HG03095 (cell line): ENCODE results near the gene ADAMTS15.

Experiments
- ATAC-seq: cut with Tn5 transposase; IDR thresholded peaks from one replicate; pipeline ENCODE4 v1.9.1; 2021; ENCODE audit warnings: moderate library complexity; ENCODE audit not compliant: unreplicated experiment

Gene ADAMTS15, protein sequence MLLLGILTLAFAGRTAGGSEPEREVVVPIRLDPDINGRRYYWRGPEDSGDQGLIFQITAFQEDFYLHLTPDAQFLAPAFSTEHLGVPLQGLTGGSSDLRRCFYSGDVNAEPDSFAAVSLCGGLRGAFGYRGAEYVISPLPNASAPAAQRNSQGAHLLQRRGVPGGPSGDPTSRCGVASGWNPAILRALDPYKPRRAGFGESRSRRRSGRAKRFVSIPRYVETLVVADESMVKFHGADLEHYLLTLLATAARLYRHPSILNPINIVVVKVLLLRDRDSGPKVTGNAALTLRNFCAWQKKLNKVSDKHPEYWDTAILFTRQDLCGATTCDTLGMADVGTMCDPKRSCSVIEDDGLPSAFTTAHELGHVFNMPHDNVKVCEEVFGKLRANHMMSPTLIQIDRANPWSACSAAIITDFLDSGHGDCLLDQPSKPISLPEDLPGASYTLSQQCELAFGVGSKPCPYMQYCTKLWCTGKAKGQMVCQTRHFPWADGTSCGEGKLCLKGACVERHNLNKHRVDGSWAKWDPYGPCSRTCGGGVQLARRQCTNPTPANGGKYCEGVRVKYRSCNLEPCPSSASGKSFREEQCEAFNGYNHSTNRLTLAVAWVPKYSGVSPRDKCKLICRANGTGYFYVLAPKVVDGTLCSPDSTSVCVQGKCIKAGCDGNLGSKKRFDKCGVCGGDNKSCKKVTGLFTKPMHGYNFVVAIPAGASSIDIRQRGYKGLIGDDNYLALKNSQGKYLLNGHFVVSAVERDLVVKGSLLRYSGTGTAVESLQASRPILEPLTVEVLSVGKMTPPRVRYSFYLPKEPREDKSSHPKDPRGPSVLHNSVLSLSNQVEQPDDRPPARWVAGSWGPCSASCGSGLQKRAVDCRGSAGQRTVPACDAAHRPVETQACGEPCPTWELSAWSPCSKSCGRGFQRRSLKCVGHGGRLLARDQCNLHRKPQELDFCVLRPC

GRCh38 chr11:130448416-130449309 lies at the start of gene ADAMTS15:
Gene ADAMTS15, plus strand, starts transcription at chr11:130448645. Its CDS starts 329 bp downstream, at chr11:130448974.
- ATAC-seq, result no peak

DNA sequence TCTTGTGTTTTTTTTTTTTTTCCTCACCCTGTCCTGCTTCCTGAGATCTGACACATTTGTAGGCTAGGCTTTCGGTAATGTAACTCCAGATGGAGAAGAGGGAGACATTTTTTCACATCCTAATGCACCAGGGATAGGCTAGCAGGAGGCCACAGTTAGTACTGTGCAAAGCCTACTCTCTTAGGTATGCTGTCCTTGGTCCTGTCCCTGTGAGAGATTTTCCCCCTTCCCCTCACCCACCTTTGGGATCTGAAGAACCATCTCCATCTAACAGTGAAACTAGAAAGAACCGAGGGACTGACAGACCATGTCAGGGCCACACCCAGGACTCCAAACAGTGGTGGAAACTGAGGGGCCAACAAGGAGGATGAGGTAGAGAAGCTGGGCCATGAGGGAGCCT lies 49.2 kb upstream of the ADAMTS15 start:
- no peak for ATAC-seq

DNA sequence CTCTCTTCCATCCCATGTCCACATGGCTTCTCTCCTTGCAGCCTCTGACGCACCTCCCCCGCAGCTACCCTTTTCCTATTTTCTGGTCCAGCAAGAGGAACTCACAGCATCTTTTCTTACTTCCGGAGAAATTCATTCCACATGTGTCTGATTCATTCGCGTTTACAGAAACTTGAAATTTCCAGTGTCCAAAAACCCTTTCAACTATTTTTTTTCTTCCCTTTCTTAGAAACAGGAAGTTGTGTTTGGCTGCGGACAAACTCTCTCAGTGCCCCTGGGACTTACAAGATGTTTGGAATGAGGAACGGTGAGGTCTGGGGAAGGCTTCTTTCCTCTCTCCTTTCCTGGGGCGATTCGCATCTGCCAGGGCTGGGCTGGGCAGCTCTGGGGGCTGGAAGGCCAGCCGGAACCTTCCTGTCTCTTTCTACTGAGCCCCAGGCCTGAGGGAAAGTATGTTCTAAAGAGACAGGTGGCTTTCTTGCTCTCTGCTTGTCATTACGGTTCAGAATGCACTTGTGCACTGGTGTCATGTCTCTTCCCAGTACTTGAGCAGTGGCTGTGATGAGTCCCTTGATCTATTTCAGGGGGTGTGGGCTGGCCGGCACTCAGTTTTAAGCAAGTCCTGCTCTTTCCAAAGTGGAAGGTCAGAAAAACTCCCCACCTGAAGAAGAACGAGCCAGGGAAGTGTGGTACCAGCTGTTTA lies 47.5 kb upstream of the ADAMTS15 start:
- no peak for ATAC-seq

DNA sequence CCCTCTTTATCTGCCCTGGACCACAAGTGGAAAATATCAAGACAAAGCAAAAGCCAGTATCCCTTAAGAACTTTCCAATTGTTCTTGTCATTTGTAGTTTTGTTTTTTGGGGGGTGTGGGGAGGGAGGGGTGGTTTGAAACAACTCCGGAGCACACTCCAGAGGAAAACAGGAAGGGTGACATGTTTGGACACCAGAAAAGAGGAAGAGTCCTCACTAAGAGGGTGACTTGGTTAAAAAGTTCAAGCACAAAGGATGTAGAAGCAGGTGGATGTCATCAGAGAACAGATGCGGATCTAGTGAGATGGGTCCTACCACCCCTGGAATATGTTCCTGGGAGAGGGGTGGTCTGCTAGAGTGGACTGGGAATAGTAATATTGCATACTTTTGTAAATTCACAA lies 45.9 kb upstream of the ADAMTS15 start:
- ATAC-seq, result no peak

- no peak for ATAC-seq
These were observed 45.1 kb upstream of the ADAMTS15 start for GRCh38 chr11:130403271-130403804.

- no peak for ATAC-seq
These were observed 44.5 kb upstream of the ADAMTS15 start for GRCh38 chr11:130403967-130404366.

DNA sequence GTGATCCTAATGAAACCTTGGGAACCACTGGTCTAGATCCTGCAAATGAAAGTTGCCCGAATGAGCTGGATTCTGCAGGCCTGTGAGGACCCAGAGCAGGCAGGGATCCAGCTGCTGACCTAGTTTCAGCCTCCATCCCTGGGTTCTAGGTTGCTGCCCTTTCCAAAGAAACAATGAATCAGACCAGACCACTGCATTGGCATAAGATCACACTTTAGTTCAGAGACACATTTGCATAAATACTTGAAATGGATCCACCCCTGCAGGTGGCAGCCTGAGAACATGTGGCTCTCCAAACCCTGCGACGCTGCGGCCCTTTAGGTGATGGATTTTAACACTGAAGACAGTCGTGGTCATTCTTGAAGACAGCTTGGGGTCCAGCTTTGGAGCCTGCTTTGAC lies 43.7 kb upstream of the ADAMTS15 start:
- ATAC-seq, result no peak

DNA sequence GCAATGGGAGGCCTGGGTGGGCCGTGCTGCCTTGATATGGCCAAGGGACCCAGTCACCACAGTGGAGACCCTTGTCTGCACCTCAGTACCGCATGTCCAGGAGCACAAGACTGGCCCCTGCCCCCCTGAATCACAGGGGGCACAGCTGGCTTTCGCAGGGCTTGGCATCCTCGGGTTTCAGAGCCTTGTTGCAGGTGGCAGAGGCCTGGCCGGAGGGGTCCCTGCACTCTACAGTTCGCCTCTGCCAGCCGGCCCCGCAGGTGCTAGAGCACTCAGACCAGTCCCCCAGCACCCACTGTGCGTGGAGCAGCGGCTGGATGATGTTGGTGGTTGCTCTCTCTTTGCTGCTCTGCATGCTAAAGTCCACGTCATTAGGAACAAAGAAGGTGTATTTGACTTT lies 43.0 kb upstream of the ADAMTS15 start:
- no peak for ATAC-seq

DNA sequence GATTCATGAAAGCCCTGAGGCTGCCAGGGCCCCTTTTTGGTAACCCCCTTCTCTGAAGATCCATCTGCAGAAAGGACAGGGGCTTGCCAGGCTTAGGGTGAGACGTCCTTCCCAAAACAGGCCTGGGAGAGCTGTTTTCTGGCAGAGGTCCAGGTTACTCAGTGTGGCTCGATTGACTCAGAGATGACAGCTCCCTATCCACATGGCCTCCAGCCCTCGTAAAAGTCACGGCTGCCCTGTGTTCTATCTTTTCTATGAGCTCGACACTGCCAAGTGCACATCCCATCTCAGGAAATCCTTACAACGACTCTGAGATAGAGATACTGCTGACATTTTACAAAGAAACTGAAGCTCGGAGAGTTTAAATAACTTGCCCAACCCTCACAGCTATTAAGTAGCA lies 40.5 kb upstream of the ADAMTS15 start:
- no peak for ATAC-seq

DNA sequence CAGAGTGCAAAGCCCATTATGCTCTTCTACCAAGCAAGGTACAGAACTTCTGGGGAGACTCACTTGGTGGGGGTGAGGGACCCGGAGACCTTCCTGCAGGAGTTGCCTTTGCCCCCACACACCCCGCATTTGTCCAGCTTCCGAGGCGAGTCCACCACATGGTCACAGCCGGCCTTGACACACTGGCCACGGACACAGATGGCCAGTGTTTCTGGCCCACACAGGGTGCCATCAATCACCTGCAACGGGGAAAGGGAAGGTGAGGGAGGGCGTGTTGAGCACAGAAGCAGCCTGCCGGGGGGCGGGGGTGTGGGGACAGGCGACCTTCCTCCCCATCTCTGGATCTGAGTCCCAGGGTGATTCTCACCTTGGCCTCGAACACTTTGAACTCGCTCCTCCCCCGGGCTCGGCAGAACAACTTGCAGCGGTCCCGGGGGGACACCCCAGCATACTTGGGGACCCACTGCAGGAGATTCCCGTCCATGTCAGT lies 40.0 kb upstream of the ADAMTS15 start:
- ATAC-seq, result no peak

- no peak for ATAC-seq
These were observed 39.5 kb upstream of the ADAMTS15 start for GRCh38 chr11:130408901-130409300.

DNA sequence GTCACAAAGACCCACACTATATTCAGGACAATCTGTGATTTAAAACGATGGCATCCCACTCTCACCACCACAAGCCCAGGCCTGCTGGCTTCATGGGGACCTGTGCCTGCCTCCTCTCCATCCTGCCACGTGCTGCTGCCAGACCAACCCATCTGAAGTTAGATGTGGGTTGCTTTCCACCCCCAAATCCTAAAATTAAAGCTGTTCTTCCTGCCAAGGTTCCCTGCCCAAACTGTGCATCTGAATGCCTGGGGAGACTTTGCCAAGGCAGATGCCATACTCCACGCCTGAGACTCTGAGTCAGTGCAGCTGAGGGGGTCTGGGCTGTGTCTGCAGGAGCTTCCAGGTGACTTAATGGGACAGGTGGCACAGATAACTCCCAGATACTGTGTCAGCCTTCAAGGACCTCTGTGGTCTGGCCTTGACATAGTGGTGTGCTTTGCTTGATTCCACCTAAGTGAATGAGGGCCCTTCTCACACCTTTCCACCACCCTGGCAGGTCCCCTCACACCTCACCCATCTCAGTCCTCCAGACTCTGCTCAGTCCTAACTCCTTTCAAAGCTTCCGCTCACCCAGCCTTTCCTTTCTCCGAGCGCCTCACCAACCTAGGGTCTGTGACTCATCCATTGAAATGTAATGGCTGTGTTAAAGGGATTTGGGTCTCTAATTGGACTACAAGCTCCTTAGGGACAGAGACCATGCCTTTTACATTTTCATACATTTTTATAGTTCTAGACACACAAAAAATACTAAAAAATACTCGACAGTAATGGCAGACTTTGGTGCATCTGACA lies 38.7 kb upstream of the ADAMTS15 start:
- no peak for ATAC-seq

- ATAC-seq, result no peak
These were observed 37.2 kb upstream of the ADAMTS15 start for GRCh38 chr11:130411223-130411622.

- ATAC-seq, result no peak
These were observed 34.9 kb upstream of the ADAMTS15 start for GRCh38 chr11:130413405-130414106.

DNA sequence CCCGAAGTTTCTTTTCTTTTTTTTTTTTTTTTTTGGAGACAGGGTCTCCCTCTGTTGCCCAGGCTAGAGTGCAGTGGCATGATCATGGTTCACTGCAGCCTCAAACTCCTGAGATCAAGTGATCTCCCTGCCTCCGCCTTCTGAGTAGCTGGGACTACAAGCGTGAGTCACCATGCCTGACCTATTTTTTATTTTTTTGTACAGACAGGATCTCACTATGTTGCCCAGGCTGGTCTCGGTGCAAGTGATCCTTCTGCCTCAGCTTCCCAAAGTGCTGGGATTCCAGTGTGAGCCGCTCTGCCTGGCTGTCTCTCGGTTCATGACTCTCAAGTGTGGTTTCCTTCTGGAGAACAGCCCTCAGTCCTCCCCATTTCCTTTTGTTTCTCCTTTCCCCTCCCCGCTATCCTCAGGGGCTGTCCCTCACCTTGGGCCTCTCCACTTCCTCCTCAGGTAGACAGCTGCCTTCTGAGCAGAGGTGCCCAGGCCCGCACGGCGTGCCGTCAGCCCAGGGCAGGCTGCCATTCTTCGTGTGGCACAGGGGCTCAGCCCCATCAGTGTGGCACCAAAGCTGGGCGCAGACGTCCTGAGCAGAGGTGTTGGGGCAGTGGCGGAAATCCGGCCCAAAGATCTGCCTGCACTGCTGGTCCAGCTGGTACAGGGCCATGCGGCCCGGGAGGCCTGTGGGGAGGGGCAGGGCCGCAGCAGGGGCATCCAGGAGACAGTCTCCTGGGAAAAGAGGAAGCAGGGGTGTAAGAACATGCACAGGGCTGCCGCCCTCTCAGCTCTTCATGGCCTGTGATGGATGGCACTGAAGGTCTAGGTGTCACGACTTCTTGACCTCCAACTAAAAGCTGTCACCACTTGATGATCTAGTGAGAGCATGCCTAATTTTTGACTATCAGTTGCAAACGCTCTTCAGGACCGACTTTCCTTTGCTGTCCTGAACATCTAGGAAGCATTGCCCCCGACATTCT lies 34.1 kb upstream of the ADAMTS15 start:
- ATAC-seq, result no peak

DNA sequence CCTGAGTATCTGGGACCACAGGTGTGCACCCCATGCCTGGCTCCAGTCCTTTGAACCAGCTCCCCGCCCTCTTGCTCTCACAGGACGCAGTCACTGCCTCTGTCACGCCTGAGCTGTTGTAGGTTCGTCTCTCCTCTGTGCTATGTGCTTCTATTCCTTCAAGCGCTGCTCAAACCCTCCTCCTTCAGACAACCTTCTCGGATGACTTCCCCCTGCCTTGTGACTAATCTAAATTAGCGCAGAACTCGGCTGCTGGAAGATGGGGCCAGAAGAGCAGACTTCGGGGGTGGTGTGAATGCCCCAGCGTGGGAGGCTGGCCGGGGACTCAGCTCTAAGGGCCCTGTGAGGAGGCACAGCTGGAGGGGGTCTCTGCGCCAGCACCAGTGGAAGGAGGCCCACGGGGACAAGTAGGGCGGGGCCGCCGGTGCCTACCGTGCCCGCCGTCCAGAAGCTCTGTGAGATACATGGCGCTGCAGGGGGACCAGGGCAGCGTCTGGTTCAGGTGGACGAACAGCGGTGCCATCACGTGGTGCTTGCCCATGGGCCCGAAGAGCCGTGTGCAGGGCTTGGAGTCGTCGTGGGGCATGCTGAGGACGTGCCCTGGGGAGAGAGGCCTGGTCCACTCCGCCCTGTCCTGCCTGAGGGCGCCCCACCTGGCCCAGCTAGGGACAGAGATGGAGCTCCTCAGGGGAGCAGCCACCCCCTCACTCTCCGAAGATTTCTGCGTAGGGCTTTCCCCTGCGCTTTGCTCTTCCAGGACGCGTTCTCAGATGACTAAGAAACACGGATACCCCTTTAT lies 32.5 kb upstream of the ADAMTS15 start:
- no peak for ATAC-seq

DNA sequence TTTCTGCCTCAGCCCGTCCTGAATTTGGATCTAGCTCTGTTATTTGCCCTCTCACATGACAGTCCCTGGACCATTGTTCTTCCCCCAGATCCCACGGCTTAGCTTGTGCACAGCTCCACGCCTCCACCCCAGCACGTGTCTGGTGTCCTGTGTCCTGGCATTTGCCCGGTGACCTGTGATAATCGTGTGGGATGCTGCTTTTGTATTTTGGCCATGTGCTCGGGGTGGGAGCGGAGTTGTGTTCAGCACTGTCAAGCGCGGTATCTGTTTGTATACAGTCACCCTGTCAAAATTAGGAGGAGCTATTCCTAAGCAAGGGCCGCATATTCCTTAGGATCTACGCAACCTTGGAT lies 31.9 kb upstream of the ADAMTS15 start:
- ATAC-seq, result no peak
